ENCODE results near the gene KIF3C. TPM values are rescaled to one million over a fixed set of nuclear protein-coding genes. Genes with fewer than 3 reads are reported as not detected.

The KIF3C gene
- total and polyA plus RNA-seq, 2 of the 8 experiments (the other 6 are each of a cell fraction or from before 2014, with no cell fraction given) = 13.4 to 58.1 TPM

DNA sequence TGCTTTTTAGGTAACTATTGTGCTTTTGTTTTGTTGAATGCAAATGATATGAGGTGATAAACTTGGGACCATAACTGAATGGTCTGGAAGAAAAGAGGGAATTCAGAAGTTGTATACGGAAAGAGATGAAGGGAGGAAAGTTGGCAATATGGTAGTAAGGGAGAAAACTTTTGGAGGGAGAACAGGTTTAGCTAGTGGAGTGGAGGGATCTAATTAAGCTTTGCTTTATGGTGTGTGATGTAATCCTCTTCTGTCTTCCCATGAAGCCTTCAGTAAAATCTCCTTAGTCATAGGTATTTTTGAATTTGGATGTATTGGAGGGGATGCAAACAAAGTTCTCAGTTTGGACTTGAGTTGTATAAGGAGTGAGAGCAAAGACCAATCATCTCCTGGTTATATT lies 31.4 kb upstream of the KIF3C start:
- H3K27ac ChIP-seq (ENCODE audit: low read depth, low read length) = no peak overlapping the region
- no peak overlapping the region for H2BK15ac ChIP-seq (ENCODE audit: low read length)
- no peak overlapping the region for H2BK12ac ChIP-seq (ENCODE audit: low read depth, low read length)
- no peaks in the 10 kb centered on the region for H3K9me3 ChIP-seq (ENCODE audit: insufficient read depth in 2 of 2, low read depth in 1 of 2, low read length in 1 of 2)
- no peak overlapping the region for H4K8ac ChIP-seq (ENCODE audit: extremely low read depth, insufficient read depth, low read length)
- no peak for FAIRE-seq
- no peaks in the 10 kb centered on the region for H4K20me1 ChIP-seq (replicated peaks in 1 of 2; ENCODE audit: control insufficient read depth in 1 of 2, insufficient read depth in 2 of 2, low read length in 2 of 2)
- H3K18ac ChIP-seq (ENCODE audit: extremely low read depth, low read length) = no peak overlapping the region
- no peak overlapping the region for H2AFZ ChIP-seq (ENCODE audit: low read length)
- no peaks in the 10 kb centered on the region for H3K36me3 ChIP-seq (ENCODE audit: control insufficient read depth in 2 of 4, insufficient read depth in 4 of 4, low read length in 3 of 4)
- H3K27me3 ChIP-seq (replicated peaks in 1 of 4; ENCODE audit: control insufficient read depth in 3 of 4, extremely low read depth in 1 of 4, insufficient read depth in 3 of 4, low read length in 3 of 4) = no peaks in the 10 kb centered on the region
- DNase-seq (ENCODE audit: low read depth in 1 of 2, low spot score in 2 of 2) = no peak
- H3K23ac ChIP-seq (ENCODE audit: insufficient read length) = no peak overlapping the region
- H3K56ac ChIP-seq (replicated peaks; ENCODE audit: insufficient read length, low read depth, low read length) = no peak overlapping the region
- no peaks in the 10 kb centered on the region for H3K79me1 ChIP-seq (ENCODE audit: low read depth, low read length)
- H3K4me1 ChIP-seq (replicated peaks in 1 of 4; ENCODE audit: control insufficient read depth in 3 of 4, insufficient read depth in 4 of 4, low read length in 3 of 4) = peaks cover 3 to 8% (median 5%) of the 10 kb centered on the region in 4 experiments; a peak in 4 of 7 replicates
- H2BK5ac ChIP-seq (ENCODE audit: low read depth, low read length) = no peak overlapping the region
- H3K23me2 ChIP-seq (ENCODE audit: low read depth, low read length) = no peaks in the 10 kb centered on the region; the same call in 1 of the 2 replicates
- no peak overlapping the region for H3K4me3 ChIP-seq (ENCODE audit: extremely low read depth in 1 of 4, insufficient read depth in 2 of 4, low read depth in 3 of 4, low read length in 4 of 4)
- H2BK120ac ChIP-seq (replicated peaks; ENCODE audit: low read depth, low read length) = no peak overlapping the region
- no peak overlapping the region for H3K4me2 ChIP-seq (ENCODE audit: insufficient read depth in 1 of 2, low read depth in 2 of 2, low read length in 2 of 2)
- no peak overlapping the region for H2BK20ac ChIP-seq (ENCODE audit: low read length)
- POLR2A ChIA-PET (ENCODE audit: partially characterized antibody) = interaction anchor here (1.6 kb wide), 1 partner anchor 61 kb away, joined by 3 read pairs; no protein-coding TSS in a partner anchor
- H3K14ac ChIP-seq (ENCODE audit: insufficient read length) = no peak overlapping the region
- H2AK5ac ChIP-seq (ENCODE audit: low read depth, low read length) = no peak overlapping the region
- H3K4ac ChIP-seq (replicated peaks; ENCODE audit: insufficient read length, low read depth, low read length) = no peak overlapping the region
- no peak overlapping the region for H3K9ac ChIP-seq (replicated peaks in 1 of 4; ENCODE audit: extremely low read depth in 1 of 4, low read depth in 3 of 4, low read length in 3 of 4)
- CTCF ChIA-PET (ENCODE audit: partially characterized antibody) = no interaction called here
- H4K91ac ChIP-seq (replicated peaks; ENCODE audit: insufficient read length, low read length) = no peak overlapping the region
- H4K5ac ChIP-seq (ENCODE audit: insufficient read length, low read depth, low read length) = no peak overlapping the region
- WGBS, 2 experiments (ENCODE audit: extremely low coverage in 1 of 2, insufficient coverage in 1 of 2, insufficient read length in 1 of 2, insufficient replicate concordance in 2 of 2, low coverage in 1 of 2, low lambda C conversion rate in 2 of 2, missing lambda C conversion rate in 1 of 2) = 77% methylated on average over 1 of the region's 1 CpG; no CpG with 5 or more reads in 1 of the 2 experiments
- H3K79me2 ChIP-seq (ENCODE audit: control insufficient read depth in 1 of 2, insufficient read depth in 2 of 2, low read length in 2 of 2) = no peaks in the 10 kb centered on the region
- TF ChIP-seq RAD21 (IDR thresholded peaks at IDR 0.05 in 1 of 2, conservative IDR thresholded peaks at IDR 0.05 in 1 of 2; ENCODE audit: low read depth in 2 of 2, low read length in 2 of 2) = no peak
- no peak for TF ChIP-seq KDM1A (IDR thresholded peaks at IDR 0.05; ENCODE audit: borderline replicate concordance, low read length)
- no peak for TF ChIP-seq RXRA (IDR thresholded peaks at IDR 0.05; ENCODE audit: insufficient read depth, low read depth, low read length)

All from H1 (cell line).